HG02884 (cell line): ENCODE measurements around the gene INO80B.
"Not testable (repeated sequence)": the region's sequence is repeated elsewhere in the genome, so short reads cannot be mapped to it uniquely, and the experiment has no call there.

Source experiments
- ATAC-seq: cut with Tn5 transposase; IDR thresholded peaks from one replicate; pipeline ENCODE4 v1.9.1; 2021; ENCODE audit warnings: mild to moderate bottlenecking, moderate library complexity; ENCODE audit not compliant: unreplicated experiment

INO80B gene

DNA sequence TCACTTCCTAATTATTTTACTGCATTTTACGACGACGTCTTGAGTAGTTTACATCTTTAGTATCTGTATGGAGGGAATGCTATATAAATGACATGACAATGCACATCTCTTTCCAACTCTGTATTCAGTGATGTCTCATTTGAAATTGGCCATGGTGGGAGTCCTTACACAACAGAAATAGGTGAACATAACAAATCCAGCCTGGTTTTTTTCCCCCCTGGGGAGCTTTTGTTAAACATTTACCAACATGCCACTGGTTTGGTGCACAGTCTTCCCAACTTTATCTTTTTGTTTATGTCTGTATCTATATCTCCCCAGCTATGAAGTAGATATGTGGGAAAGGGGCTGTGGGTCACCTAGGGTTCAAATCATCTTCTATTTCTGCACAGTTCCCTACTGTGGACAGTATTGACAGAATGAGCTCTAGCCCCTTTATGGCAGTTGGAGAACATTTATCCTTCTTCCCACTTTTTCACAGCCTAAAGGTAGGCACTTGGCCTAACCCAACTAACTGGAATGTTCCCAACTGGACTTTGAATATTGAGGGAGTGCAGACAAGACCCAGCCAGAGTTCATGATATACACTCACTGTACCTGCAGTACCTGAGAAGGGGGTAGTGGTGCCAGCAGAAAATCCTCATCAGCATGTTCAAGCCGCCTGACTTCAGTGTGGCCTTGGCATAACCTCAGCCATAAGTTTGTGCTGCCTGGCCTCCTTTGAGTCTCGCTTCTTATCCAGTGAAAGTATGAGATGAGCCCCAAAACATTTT is 7.5 kb upstream of the INO80B start:
- no peak for ATAC-seq

DNA sequence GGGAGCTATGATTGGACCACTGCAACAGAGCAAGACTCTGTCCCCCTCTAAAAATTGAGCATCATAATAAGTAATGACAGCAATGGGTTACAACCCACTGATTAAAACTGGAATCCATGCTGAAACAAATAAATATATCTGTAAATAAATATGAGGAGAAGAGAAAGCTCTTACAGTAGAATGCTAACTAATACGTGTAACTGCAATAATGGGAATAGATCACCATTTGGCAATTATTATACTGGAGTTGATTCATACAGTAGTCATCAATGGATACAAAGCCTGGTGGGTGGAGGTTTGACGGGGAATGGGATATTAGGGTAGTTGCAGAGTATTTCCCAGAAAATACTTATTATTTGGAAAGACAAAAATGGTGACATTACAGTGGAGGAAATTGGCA is 6.1 kb upstream of the INO80B start:
- no peak for ATAC-seq

DNA sequence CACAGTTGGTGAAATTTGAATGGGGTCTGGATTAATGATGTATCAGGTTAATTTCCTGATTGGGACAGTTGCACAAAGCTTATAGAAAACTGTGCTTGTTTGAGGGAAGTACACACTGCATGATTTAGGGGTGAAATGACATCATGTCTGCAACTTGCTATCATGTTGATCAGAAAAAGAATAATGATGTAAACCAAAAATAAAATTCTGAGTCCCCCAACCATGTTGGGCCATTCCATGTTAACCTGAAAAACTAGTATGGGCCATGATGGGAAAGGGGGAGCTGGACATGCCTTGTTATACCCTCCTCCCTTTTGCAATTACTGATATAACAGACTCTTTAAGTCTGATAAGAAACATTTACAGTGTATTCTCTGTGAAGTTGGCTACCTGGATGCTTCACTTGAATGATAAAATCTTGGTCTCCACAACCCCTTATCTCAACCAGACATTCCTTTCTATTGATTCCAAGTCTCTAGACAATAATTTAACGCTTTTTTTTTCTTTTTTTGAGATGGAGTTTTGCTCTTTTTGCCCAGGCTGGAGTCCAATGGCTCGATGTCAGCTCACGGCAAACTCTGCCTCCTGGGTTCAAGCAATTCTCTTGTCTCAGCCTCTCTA is 4.2 kb upstream of the INO80B start:
- ATAC-seq: no peak

DNA sequence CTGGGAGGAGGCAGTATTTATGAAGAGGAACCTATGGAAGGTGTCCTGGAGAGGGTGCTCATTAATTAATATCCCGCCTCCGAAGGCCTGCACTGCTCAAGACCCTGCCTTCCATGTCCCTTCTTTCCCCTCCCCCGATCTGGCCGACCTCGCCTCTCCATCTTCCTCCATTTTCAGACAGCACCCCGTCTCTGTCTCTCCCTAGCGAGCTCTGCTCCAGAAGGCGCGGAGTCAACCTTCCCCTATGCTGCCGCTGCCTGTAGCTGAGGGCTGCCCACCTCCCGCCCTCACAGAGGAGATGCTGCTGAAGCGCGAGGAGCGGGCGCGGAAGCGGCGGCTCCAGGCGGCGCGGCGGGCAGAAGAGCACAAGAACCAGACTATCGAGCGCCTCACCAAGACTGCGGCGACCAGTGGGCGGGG is 2.3 kb downstream of the INO80B start:
- no peak for ATAC-seq

DNA sequence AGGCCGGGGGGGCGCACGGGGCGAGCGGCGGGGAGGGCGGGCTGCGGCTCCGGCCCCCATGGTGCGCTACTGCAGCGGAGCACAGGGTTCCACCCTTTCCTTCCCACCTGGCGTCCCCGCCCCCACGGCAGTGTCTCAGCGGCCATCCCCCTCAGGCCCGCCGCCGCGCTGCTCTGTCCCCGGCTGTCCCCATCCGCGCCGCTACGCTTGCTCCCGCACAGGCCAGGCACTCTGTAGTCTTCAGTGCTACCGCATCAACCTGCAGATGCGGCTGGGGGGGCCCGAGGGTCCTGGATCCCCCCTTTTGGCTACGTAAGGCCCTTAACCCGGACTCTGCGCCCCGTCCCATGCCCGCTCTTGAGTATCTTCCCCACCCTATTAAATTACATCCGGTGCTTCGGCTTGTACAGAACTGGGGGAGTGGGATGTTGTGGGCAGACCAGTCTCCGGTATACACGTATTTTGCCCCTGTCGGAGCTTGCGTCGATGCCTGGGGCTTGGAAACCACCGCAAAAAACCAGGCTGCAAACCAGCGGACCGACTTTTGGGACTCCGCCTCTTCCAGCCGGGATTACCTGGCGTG is 2.8 kb downstream of the INO80B start:
- peak; percentile 26 for ATAC-seq

DNA sequence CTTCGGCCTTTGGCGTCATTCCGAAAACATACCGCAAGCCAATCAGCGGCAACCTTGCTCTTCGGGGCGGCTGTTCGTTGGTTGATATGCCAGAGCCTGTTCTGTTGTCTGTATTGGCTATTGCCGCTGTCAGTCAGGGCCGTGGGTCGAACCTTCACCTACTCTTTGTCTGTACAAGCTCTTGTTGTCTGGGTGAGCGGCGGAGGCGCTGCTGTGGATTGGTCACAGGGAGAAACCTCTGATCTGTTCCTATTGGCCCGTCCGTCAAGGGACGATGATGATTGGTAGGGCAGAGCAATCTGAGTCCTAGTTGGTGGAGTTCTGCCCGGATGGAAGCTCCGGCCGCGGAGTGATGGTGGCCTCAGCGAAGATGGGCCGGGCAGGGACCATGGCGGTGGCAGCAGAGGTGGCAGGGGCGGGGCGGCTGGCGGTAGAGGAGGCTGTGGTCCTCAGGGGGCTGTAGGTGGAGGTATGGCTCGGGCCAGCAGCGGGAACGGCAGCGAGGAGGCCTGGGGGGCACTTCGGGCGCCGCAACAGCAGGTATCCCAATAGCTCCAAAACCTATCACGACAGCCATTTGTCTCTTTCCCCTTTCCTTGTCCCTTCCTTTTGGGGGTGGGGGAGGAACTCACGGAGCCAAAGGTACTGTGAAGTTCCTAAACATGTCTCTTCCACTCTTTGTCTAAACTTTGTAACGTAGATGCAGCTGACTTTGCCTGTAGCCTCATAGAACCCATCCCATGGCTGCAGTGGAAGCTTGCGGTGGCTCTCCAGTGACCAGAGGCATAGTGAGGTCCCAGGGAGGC is 3.4 kb downstream of the INO80B start, which contains the start of gene WBP1:
Gene WBP1, plus strand, starts transcription at position 307 of the 806 bp plus-strand sequence. Its CDS starts 165 bp downstream, at position 472.
- ATAC-seq: peak; percentile 80

DNA sequence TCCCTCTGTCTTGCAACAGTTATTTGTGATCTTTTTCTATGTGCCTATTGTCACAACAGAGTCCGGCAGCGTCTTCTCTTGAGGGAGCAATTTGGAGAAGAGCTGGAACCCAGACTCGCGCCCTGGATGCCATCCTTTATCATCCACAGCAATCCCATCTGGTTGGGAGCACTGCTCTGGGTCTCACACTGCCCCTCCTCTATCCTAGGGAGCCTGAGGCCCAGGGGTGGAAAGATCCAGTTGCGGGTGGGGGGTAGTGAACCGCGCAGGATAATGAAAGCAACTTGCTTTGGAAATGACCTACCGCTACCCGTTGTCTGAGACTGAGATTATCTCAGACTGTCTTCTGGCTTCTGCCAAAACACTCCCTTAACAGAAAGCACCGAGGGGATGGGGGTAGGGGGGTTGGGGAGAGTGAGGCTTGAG is 4.1 kb downstream of the INO80B start:
- no peak for ATAC-seq

DNA sequence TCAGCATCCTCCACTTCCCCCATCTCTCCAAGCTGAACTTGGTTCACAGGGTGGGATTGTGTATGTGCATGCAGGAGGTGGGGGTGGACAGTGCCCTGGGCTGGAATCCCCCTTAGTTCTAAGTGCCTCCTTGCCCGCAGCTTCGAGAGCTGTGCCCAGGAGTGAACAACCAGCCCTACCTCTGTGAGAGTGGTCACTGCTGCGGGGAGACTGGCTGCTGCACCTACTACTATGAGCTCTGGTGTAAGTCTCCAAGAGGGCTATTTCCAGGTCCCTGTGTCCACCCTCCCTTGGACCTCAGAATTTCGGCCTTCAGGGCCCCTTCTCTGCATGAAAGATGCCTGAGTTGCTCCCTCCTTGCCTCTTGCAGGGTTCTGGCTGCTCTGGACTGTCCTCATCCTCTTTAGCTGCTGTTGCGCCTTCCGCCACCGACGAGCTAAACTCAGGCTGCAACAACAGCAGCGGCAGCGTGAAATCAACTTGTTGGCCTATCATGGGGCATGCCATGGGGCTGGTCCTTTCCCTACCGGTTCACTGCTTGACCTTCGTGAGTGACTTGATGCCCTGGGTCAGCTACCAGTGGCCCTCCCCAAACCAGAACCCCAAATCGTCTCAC is 4.7 kb downstream of the INO80B start:
- ATAC-seq: not testable (repeated sequence)

DNA sequence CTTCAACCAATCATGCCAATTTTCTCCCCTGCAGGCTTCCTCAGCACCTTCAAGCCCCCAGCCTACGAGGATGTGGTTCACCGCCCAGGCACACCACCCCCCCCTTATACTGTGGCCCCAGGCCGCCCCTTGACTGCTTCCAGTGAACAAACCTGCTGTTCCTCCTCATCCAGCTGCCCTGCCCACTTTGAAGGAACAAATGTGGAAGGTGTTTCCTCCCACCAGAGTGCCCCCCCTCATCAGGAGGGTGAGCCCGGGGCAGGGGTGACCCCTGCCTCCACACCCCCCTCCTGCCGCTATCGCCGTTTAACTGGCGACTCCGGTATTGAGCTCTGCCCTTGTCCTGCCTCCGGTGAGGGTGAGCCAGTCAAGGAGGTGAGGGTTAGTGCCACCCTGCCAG is 5.3 kb downstream of the INO80B start:
- not testable (repeated sequence) for ATAC-seq

DNA sequence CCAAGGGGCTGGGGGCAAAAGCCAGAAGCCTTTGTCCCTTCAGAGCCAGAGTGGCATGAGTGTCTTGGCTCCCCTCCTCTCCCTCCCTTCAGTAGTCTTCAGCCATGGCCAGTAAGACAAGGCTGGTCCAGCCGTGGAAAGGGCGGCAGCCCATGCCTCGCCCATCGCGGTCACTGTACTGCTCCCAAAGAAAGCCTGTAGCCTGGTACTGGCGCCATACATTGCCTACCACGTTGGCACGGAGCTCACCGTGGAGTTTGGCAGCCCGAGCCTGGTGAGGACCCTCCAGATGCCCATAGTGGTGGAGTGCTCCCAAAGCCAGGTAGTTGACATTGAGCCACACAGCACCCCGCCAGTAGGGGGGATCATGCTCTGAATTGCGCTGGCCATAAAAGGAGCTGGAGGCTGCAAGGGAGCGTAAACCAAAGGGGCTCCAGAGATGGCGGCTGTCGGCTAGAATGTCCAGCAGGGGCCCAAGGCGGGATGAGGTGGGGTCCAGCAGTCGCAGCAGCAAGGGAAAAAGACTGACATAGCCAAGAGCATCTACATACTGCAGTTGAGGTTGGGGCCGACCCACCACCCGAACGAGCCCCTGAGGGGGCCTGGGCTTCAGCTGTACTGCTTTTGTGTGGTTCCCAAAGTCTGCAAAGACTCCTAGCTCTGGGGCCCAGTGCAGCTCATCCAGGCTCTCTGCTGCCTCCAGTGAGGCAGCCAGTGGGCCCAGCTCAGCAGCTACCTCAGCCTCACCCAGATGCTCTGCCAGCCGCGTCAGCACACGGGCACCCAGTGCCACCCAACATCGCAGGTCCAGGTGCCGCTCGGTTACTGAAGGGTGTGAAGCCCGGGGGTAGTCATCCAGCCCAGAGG is 6.5 kb downstream of the INO80B start:
- ATAC-seq: no peak

DNA sequence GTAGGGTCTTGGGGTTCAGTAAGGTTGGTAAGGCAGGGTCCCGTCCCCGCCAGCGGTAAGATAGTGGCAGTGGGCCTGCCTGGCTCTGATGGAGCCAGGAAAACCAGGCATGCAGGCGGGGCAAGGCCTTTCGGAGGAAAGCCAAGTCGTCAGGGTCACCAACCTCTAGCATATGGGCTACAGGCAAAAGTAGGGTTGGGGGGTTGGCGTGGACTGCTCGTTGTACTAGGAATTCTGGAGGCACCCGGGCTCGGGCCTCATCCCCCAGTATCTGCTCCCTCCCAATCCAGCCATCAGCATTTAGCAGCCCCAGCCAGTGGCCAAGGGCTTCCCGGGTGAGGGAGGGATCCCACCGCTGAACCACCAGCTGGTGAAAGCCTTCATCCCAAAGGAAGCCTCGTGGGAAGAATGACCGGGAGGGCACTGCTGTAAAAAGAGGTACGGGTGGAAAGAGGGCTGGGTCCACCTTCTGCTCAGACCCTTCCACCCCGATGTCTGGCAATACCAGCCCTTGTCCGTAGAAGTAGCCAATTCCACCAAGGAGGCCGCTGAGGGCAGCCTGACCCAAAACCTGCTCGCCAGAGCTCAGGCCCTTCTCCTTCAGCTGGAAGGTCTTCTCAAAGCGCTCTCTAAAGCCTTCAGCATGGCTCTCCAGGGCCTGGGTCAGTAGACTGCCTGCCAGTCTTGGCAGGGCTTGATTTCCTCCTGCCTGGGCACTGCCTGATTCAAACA is 7.3 kb downstream of the INO80B start:
- ATAC-seq: no peak

DNA sequence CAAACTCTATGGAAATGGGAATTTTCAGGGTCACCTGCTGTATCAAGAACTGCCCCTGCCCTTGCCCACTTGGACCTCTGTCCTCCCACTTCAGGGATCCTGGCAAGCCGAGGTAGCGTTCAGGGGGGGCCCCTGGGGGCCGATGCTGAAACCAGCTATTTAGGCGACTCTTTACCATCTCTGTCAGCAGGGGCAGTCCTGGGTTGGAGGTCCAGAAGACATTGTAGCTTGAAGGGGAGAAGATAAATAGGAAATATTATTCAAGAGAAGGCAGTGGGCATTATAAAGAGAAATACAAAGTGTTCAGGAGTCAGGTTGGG is 7.9 kb downstream of the INO80B start:
- ATAC-seq: no peak

DNA sequence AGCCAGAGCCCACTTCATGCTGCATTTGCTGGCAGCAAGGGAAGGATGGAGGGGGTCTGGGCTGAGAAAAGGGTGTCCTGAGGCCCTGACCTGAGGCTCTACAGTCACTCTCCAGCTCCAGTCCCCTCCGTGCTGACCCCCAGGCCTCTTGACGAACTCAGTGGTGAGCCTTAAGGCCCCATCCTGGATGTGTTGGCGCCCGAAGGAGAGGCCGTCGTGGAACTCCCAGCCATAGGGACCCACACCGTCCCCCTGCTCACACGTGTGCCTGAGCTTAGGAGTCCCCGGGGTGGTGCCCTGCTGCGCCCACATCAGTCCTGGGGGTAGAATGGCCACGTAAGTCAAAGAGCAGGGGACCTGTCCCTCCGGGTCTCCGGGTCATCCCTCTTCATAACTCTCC is 9.5 kb downstream of the INO80B start:
- ATAC-seq: no peak

DNA sequence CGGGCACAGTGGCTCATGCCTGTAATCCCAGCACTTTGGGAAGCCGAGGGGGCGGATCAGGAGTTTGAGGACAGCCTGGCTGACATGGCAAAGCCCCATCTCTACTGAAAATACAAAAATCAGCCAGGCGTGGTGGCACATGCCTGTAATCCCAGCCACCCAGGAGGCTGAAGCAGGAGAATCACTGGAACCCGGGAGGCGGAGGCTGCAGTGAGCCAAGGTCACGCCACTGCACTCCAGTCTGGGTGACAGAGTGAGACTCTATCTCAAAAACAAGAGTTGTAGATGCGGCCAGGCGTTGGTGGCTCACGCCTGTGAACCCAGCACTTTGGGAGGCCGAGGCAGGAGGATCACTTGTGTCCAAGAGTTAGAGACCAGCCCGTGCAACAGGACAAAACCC is 15.9 kb downstream of the INO80B start:
- not testable (repeated sequence) for ATAC-seq

DNA sequence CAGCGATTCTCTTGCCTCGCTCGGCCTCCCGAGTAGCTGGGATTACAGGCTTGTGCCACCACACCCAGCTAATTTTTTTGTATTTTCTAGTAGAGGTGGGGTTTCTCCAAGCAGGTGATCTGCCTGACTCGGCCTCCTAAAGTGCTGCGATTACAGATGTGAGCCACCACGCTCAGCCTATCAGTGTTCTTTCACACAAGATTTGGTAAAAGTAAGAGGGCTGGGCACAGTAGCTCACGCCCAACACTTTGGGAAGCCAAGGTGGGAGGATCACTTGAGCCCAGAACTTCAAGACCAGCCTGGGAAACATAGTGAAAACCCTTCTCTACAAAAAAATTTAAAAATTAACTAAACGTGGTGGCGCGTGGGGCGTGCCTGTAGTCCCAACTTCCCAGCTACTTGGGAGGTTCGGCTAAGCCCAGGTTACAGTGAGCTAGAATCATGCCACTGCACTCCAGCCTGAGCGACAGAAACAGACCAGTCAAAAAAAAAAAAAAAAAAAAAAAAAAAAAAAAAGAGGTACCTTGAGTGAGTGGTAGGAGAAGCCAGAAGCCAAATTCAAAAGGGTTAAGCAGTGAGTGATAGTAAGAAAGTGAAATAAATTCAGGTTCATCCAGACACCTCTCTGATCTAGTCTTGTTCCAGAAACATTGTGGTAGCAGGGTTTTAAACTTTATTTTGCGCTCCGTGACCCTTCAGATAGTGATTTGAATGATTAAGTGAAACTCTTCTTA is 16.6 kb downstream of the INO80B start:
- ATAC-seq: no peak

DNA sequence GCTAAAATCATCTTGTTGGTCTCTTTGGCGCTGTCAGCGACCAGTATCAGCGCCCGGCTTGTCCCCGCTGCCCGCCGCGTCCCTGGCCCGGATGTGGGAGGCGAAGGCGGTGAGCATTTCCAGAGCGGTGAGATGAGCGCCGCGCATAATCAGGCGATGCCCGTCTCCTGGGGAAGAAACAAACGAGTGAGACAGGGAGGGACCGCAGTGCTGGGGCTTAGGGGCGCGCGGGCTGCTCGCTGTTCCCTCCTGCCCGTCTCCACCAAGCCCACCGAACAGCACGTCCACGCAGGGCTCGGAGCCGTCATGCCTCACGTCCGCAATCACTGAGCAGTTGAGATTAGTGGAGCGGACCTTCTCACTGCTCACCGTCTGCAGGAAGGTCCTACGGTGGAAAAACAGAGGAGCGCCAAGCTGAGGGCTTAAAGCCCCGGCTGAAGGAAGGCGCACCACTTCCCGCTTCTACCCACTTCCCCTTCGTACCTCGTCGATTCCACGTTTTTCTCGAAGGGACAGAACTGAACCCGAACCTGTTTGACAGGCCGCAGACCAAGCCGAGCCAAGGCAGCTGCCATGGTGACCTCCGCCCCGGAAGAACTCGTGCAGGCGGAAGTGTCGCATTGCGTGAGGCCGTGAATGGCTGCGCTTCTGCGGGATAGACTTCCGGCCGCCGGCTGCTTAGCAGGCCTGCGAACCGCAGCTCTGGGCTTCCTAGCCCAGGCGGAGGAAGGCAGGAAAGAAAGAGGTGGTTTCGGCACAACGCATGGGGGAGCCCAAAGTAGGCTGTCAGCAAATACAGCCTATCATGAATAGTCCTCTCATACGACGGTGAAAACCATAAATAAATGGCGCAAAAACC is 17.4 kb downstream of the INO80B start, which contains the start of gene MRPL53:
Gene MRPL53, minus strand, starts transcription at position 595 of the 859 bp plus-strand sequence. Its CDS starts 20 bp downstream, at position 575.
- ATAC-seq: peak; percentile 84

DNA sequence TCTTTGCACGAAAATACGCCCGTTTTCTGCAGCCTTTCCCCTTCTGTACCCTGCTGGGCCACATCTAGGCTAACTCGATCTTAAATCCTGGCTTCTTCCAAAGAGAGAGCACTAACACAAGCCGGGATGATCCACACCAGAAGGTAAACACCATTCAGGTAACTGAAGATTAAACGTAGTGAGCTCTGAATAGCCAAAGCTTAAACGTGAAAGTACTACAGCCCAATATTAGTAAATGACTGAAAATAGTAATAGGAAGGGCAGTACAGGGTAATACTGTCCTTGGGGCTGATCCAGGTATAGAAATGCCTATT is 18.0 kb downstream of the INO80B start:
- no peak for ATAC-seq

DNA sequence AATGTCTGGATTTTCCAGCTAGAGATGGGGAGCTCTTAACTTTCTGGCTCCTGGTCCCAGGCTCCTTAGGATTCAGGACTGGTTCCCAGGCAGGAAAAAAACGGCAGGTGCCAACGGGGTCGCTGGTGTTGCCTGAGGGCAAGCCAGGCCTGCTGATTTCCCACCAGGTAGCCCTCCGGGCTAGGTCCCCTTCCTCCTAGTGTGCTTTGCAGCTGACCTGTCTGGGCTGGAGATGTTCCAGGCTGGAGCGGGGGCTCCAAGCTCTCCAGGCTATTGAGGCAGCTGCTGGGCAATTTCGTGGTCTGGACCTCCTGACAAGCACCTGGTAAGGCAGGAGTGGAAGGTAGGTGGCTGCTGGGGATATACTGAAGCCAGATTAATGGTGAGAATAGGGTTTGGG is 19.6 kb downstream of the INO80B start:
- ATAC-seq: no peak
